ENCODE measurements around the gene KRT33B.

DNA sequence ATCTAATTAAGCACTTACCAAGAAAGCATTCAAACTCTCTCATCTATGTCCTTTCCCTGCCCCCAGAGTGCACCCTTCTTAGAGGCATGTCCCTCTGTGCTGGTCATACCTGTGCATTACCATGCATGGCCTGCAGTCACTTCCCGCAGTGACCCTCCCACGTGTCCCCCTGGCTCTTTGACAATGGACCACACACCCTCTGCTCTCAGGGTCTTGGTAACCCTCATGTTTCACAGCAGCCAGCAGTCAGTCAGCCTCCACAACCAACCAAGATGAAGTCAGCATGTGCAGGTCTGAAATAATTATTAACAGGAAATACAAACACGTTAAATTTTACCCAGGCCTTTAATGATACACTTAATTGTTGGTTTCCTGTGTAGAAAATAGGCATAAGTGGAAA is 29.1 kb downstream of the KRT33B start:
- TF ChIP-seq, protein P1, sequence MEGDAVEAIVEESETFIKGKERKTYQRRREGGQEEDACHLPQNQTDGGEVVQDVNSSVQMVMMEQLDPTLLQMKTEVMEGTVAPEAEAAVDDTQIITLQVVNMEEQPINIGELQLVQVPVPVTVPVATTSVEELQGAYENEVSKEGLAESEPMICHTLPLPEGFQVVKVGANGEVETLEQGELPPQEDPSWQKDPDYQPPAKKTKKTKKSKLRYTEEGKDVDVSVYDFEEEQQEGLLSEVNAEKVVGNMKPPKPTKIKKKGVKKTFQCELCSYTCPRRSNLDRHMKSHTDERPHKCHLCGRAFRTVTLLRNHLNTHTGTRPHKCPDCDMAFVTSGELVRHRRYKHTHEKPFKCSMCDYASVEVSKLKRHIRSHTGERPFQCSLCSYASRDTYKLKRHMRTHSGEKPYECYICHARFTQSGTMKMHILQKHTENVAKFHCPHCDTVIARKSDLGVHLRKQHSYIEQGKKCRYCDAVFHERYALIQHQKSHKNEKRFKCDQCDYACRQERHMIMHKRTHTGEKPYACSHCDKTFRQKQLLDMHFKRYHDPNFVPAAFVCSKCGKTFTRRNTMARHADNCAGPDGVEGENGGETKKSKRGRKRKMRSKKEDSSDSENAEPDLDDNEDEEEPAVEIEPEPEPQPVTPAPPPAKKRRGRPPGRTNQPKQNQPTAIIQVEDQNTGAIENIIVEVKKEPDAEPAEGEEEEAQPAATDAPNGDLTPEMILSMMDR (IDR thresholded peaks at IDR 0.05; ENCODE audit: insufficient read depth, low read length, poor library complexity, severe bottlenecking), result no peak
- no peak for TF ChIP-seq EZH2phosphoT487 (conservative IDR thresholded peaks at IDR 0.05; ENCODE audit: low read length)

Measured in SU-DHL-6 (cell line).